ENCODE measurements around the gene TRIM41. TPM values are rescaled to one million over a fixed set of nuclear protein-coding genes. Genes with fewer than 3 reads are reported as not detected.

The TRIM41 gene
- total and polyA plus RNA-seq, 2 of the 13 experiments (the other 11 are each of a cell fraction or from before 2014, with no cell fraction given): 10.2 to 16.7 TPM

DNA sequence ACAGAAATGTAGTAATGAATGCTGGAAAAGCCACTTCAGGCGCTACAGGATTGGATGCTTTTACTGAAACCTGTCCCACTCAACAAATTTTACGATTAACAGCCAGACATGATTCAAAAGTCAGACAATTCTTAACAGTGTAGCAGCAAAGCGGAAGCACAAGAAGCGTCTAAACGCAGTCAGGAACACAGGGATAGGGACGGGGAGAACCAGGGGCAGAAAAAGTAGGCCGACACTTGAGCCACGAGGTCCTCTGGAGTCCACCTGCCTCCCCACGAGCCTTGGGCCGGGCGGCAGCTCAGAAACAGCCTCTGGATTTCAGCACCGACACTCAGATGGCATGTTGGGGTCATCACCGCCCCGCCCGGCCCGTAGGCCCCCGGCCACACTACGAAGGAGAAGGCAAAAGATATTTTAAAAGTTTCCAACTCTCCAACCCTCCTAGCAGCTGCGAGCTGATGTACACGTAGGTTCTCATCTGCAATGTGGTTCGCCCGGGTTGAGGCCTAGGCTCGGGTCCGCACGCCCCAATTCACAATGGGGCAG lies 20.0 kb downstream of the TRIM41 start (continued):
- TF ChIP-seq, protein P1, sequence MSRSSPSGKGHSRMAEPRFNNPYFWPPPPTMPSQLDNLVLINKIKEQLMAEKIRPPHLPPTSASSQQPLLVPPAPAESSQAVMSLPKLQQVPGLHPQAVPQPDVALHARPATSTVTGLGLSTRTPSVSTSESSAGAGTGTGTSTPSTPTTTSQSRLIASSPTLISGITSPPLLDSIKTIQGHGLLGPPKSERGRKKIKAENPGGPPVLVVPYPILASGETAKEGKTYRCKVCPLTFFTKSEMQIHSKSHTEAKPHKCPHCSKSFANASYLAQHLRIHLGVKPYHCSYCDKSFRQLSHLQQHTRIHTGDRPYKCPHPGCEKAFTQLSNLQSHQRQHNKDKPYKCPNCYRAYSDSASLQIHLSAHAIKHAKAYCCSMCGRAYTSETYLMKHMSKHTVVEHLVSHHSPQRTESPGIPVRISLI (CRISPR knock-in tag; IDR thresholded peaks at IDR 0.05; ENCODE audit: borderline replicate concordance): no peak
- TF ChIP-seq, protein P2, sequence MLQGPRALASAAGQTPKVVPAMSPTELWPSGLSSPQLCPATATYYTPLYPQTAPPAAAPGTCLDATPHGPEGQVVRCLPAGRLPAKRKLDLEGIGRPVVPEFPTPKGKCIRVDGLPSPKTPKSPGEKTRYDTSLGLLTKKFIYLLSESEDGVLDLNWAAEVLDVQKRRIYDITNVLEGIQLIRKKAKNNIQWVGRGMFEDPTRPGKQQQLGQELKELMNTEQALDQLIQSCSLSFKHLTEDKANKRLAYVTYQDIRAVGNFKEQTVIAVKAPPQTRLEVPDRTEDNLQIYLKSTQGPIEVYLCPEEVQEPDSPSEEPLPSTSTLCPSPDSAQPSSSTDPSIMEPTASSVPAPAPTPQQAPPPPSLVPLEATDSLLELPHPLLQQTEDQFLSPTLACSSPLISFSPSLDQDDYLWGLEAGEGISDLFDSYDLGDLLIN (CRISPR knock-in tag; IDR thresholded peaks at IDR 0.05; ENCODE audit: borderline replicate concordance): no peak
- no peak; the same call in 1 of the 2 replicates for TF ChIP-seq SATB2 (CRISPR knock-in tag; IDR thresholded peaks at IDR 0.05)
- TF ChIP-seq, protein P3, sequence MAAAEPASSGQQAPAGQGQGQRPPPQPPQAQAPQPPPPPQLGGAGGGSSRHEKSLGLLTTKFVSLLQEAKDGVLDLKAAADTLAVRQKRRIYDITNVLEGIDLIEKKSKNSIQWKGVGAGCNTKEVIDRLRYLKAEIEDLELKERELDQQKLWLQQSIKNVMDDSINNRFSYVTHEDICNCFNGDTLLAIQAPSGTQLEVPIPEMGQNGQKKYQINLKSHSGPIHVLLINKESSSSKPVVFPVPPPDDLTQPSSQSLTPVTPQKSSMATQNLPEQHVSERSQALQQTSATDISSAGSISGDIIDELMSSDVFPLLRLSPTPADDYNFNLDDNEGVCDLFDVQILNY (CRISPR knock-in tag; conservative IDR thresholded peaks at IDR 0.05): 0 out of 2 replicates have a peak, but pooled peaks have one; percentile 6
- TF ChIP-seq MBD4 (IDR thresholded peaks at IDR 0.05; ENCODE audit: borderline replicate concordance, low read length): no peak
- TF ChIP-seq, protein P4, sequence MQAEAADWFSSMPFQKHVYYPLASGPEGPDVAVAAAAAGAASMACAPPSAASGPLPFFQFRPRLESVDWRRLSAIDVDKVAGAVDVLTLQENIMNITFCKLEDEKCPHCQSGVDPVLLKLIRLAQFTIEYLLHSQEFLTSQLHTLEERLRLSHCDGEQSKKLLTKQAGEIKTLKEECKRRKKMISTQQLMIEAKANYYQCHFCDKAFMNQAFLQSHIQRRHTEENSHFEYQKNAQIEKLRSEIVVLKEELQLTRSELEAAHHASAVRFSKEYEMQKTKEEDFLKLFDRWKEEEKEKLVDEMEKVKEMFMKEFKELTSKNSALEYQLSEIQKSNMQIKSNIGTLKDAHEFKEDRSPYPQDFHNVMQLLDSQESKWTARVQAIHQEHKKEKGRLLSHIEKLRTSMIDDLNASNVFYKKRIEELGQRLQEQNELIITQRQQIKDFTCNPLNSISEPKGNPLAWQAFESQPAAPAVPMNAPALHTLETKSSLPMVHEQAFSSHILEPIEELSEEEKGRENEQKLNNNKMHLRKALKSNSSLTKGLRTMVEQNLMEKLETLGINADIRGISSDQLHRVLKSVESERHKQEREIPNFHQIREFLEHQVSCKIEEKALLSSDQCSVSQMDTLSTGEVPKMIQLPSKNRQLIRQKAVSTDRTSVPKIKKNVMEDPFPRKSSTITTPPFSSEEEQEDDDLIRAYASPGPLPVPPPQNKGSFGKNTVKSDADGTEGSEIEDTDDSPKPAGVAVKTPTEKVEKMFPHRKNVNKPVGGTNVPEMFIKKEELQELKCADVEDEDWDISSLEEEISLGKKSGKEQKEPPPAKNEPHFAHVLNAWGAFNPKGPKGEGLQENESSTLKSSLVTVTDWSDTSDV (CRISPR knock-in tag; IDR thresholded peaks at IDR 0.05): 0 out of 2 replicates have a peak, but pooled peaks have one; percentile 49
- no peak for TF ChIP-seq U2AF1 (optimal IDR thresholded peaks at IDR 0.05; ENCODE audit: low read depth, low read length)
- TF ChIP-seq, protein P5, sequence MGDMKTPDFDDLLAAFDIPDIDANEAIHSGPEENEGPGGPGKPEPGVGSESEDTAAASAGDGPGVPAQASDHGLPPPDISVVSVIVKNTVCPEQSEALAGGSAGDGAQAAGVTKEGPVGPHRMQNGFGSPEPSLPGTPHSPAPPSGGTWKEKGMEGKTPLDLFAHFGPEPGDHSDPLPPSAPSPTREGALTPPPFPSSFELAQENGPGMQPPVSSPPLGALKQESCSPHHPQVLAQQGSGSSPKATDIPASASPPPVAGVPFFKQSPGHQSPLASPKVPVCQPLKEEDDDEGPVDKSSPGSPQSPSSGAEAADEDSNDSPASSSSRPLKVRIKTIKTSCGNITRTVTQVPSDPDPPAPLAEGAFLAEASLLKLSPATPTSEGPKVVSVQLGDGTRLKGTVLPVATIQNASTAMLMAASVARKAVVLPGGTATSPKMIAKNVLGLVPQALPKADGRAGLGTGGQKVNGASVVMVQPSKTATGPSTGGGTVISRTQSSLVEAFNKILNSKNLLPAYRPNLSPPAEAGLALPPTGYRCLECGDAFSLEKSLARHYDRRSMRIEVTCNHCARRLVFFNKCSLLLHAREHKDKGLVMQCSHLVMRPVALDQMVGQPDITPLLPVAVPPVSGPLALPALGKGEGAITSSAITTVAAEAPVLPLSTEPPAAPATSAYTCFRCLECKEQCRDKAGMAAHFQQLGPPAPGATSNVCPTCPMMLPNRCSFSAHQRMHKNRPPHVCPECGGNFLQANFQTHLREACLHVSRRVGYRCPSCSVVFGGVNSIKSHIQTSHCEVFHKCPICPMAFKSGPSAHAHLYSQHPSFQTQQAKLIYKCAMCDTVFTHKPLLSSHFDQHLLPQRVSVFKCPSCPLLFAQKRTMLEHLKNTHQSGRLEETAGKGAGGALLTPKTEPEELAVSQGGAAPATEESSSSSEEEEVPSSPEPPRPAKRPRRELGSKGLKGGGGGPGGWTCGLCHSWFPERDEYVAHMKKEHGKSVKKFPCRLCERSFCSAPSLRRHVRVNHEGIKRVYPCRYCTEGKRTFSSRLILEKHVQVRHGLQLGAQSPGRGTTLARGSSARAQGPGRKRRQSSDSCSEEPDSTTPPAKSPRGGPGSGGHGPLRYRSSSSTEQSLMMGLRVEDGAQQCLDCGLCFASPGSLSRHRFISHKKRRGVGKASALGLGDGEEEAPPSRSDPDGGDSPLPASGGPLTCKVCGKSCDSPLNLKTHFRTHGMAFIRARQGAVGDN (CRISPR knock-in tag; IDR thresholded peaks at IDR 0.05): no peak
- no peak for TF ChIP-seq ZNF563 (CRISPR knock-in tag; IDR thresholded peaks at IDR 0.05)
- 0 out of 2 replicates have a peak, but pooled peaks have one; percentile 97 for TF ChIP-seq ZNF333 (CRISPR knock-in tag; IDR thresholded peaks at IDR 0.05; ENCODE audit: borderline replicate concordance)
- no peak for TF ChIP-seq ZMYM2 (CRISPR knock-in tag; IDR thresholded peaks at IDR 0.05)
- 0 out of 2 replicates have a peak, but pooled peaks have one; percentile 9 for TF ChIP-seq ZNF772 (CRISPR knock-in tag; IDR thresholded peaks at IDR 0.05)
- TF ChIP-seq, protein P6, sequence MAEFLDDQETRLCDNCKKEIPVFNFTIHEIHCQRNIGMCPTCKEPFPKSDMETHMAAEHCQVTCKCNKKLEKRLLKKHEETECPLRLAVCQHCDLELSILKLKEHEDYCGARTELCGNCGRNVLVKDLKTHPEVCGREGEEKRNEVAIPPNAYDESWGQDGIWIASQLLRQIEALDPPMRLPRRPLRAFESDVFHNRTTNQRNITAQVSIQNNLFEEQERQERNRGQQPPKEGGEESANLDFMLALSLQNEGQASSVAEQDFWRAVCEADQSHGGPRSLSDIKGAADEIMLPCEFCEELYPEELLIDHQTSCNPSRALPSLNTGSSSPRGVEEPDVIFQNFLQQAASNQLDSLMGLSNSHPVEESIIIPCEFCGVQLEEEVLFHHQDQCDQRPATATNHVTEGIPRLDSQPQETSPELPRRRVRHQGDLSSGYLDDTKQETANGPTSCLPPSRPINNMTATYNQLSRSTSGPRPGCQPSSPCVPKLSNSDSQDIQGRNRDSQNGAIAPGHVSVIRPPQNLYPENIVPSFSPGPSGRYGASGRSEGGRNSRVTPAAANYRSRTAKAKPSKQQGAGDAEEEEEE (CRISPR knock-in tag; IDR thresholded peaks at IDR 0.05; ENCODE audit: borderline replicate concordance): no peak
- TF ChIP-seq ZNF256 (CRISPR knock-in tag; conservative IDR thresholded peaks at IDR 0.05): no peak
- no peak for TF ChIP-seq PPARG (CRISPR knock-in tag; conservative IDR thresholded peaks at IDR 0.05)
- no peak for TF ChIP-seq RARG (CRISPR knock-in tag; IDR thresholded peaks at IDR 0.05; ENCODE audit: low read depth)
- no peak for TF ChIP-seq FOSL2 (CRISPR knock-in tag; IDR thresholded peaks at IDR 0.05)
